GM06990 (cell line): Measurements from ENCODE around the gene AFAP1L1.

Experiments
- DNase-seq: peaks from one replicate; pipeline ENCODE4 v3.0.0-alpha.2; 2011; ENCODE audit not compliant: insufficient read length; ENCODE audit errors: extremely low read depth
- H3K27me3 ChIP-seq: replicated peaks from 2 replicates; pipeline ENCODE4 v1.6.0; 2011; ENCODE audit warnings: low read length; ENCODE audit not compliant: control insufficient read depth, insufficient read depth
- H3K36me3 ChIP-seq: 2 replicates; pipeline ENCODE4 v1.5.1; 2011; ENCODE audit warnings: low read length; ENCODE audit not compliant: control insufficient read depth, insufficient read depth
- H3K4me3 ChIP-seq: replicated peaks from 2 replicates; pipeline ENCODE4 v1.5.1; 2011; ENCODE audit warnings: low read depth, mild to moderate bottlenecking, control low read depth, low read length
- TF ChIP-seq, protein P1 (sequence below): IDR thresholded peaks from 2 replicates; pipeline ENCODE4 v1.5.1; 2011; ENCODE audit warnings: low read length, control low read depth, mild to moderate bottlenecking, inconsistent platforms; ENCODE audit not compliant: insufficient read depth, poor library complexity, severe bottlenecking

The AFAP1L1 gene

GRCh38 chr5:149381261-149381985 is 109.8 kb downstream of the AFAP1L1 start:
- no peaks in the 10 kb centered on the region for H3K36me3 ChIP-seq
- H3K4me3 ChIP-seq, result no peak overlapping the region
- no peak for DNase-seq
- TF ChIP-seq, protein P1, sequence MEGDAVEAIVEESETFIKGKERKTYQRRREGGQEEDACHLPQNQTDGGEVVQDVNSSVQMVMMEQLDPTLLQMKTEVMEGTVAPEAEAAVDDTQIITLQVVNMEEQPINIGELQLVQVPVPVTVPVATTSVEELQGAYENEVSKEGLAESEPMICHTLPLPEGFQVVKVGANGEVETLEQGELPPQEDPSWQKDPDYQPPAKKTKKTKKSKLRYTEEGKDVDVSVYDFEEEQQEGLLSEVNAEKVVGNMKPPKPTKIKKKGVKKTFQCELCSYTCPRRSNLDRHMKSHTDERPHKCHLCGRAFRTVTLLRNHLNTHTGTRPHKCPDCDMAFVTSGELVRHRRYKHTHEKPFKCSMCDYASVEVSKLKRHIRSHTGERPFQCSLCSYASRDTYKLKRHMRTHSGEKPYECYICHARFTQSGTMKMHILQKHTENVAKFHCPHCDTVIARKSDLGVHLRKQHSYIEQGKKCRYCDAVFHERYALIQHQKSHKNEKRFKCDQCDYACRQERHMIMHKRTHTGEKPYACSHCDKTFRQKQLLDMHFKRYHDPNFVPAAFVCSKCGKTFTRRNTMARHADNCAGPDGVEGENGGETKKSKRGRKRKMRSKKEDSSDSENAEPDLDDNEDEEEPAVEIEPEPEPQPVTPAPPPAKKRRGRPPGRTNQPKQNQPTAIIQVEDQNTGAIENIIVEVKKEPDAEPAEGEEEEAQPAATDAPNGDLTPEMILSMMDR, result no peak
- H3K27me3 ChIP-seq, result no peaks in the 10 kb centered on the region; the same call in 1 of the 2 replicates

- peak; percentile 41 for DNase-seq
- TF ChIP-seq, protein P1, result peak; percentile 93
- no peaks in the 10 kb centered on the region for H3K36me3 ChIP-seq
Observed at GRCh38 chr5:149381986-149382338, 110.3 kb downstream of the AFAP1L1 start.

DNA sequence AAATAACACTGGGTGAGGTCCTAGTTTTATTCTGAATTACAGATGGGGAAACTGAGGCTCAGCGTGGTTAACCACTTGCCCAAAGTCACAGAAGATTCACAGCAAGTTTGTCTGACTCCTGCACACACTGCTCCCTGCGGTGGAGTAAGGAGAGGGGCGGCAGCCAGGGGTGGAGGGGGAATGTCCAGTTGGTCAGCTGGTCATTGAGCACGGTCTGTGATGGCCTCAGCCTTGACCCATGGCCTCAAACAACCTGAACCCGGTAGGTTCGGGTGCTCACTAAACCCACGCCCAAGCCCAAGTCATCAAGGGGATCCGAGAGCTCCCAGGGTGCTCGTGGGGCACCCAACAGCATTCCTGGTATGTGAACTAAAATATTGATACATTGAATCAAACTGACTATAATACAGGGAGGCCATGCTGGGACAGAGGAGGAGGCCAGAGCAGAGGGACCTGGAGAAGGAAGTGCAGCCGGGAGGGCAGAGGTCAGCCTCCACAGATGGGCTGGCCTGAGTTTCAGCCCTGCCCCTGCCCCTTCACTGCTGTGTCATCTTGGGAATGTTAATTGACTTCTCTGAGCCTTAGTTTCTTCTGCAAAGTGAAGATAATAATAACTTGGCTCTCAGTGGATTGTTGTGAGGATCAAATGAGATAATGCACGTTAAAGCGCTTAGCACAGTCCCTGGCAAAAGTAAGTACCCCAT is 111.0 kb downstream of the AFAP1L1 start:
- TF ChIP-seq, protein P1, result no peak
- no peak for DNase-seq

More at GRCh38 chr5:149381986-149382338, 110.3 kb downstream of the AFAP1L1 start:
- Histone ChIP-seq H3K27me3 (no peaks in the 10 kb centered on the region; the same call in 1 of the 2 replicates), H3K4me3 (no peak overlapping the region)

GRCh38 chr5:149383399-149383798 is 111.7 kb downstream of the AFAP1L1 start:
- no peak for DNase-seq
- H3K27me3 ChIP-seq, result no peaks in the 10 kb centered on the region; the same call in 1 of the 2 replicates
- TF ChIP-seq, protein P1, result no peak
- H3K4me3 ChIP-seq, result no peak overlapping the region
- no peaks in the 10 kb centered on the region for H3K36me3 ChIP-seq

More for the DNA sequence above, 111.0 kb downstream of the AFAP1L1 start:
- Histone ChIP-seq H3K4me3 (no peak overlapping the region), H3K27me3 (no peaks in the 10 kb centered on the region; the same call in 1 of the 2 replicates), H3K36me3 (no peaks in the 10 kb centered on the region)

DNA sequence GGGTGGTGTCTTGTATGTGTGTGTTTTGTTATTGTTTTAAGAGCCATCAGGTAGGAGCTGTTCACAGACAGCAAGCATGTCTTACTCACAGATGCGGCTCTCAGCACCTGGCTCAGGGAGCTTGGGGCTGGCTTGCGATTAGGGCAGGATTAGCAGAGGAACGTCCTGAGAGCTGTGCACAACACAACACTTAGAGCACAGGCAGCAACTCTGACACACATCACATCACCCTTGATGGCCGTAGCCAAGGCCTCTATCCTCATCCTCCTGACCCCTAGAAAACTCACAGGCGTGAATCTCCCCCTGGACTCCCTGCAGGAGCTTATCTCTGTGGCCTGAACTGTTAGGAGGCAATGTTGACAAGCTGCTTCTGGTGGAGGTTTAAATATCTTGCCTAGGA is 114.5 kb downstream of the AFAP1L1 start:
- H3K36me3 ChIP-seq, result no peaks in the 10 kb centered on the region
- H3K4me3 ChIP-seq, result no peak overlapping the region
- no peaks in the 10 kb centered on the region for H3K27me3 ChIP-seq
- TF ChIP-seq, protein P1, result no peak
- no peak for DNase-seq
